Measurements from ENCODE around the gene HSPE1. TPM values are rescaled to one million over a fixed set of nuclear protein-coding genes. Genes with fewer than 3 reads are reported as not detected.
"Not testable (repeated sequence)": the region's sequence is repeated elsewhere in the genome, so short reads cannot be mapped to it uniquely, and the experiment has no call there.

Gene HSPE1
- total and polyA plus RNA-seq, 2 of the 8 experiments (the other 6 are each of a cell fraction or from before 2014, with no cell fraction given), result 206 to 377 TPM

GRCh38 chr2:197551260-197551659 lies 51.1 kb downstream of the HSPE1 start:
- H2AFZ ChIP-seq (ENCODE audit: low read length); H2BK20ac ChIP-seq (ENCODE audit: low read length); H3K79me2 ChIP-seq (ENCODE audit: control insufficient read depth in 1 of 2, insufficient read depth in 2 of 2, low read length in 2 of 2); H2BK15ac ChIP-seq (ENCODE audit: low read length); FAIRE-seq; H3K27me3 ChIP-seq (replicated peaks in 1 of 4; ENCODE audit: control insufficient read depth in 3 of 4, extremely low read depth in 1 of 4, insufficient read depth in 3 of 4, low read length in 3 of 4); H3K9me3 ChIP-seq (ENCODE audit: insufficient read depth in 2 of 2, low read depth in 1 of 2, low read length in 1 of 2); H4K91ac ChIP-seq (replicated peaks; ENCODE audit: insufficient read length, low read length); H3K4me1 ChIP-seq (replicated peaks in 1 of 4; ENCODE audit: control insufficient read depth in 3 of 4, insufficient read depth in 4 of 4, low read length in 3 of 4); H3K18ac ChIP-seq (ENCODE audit: extremely low read depth, low read length); DNase-seq (ENCODE audit: low read depth in 1 of 2, low spot score in 2 of 2); H4K20me1 ChIP-seq (replicated peaks in 1 of 2; ENCODE audit: control insufficient read depth in 1 of 2, insufficient read depth in 2 of 2, low read length in 2 of 2); H4K5ac ChIP-seq (ENCODE audit: insufficient read length, low read depth, low read length); H3K9ac ChIP-seq (replicated peaks in 1 of 4; ENCODE audit: extremely low read depth in 1 of 4, low read depth in 3 of 4, low read length in 3 of 4); H2BK5ac ChIP-seq (ENCODE audit: low read depth, low read length); H3K23me2 ChIP-seq (ENCODE audit: low read depth, low read length); H3K4me2 ChIP-seq (ENCODE audit: insufficient read depth in 1 of 2, low read depth in 2 of 2, low read length in 2 of 2); H3K4me3 ChIP-seq (ENCODE audit: extremely low read depth in 1 of 4, insufficient read depth in 2 of 4, low read depth in 3 of 4, low read length in 4 of 4); H3K14ac ChIP-seq (ENCODE audit: insufficient read length); H2AK5ac ChIP-seq (ENCODE audit: low read depth, low read length); H2BK120ac ChIP-seq (replicated peaks; ENCODE audit: low read depth, low read length); H2BK12ac ChIP-seq (ENCODE audit: low read depth, low read length); CTCF ChIA-PET (ENCODE audit: partially characterized antibody); H3K4ac ChIP-seq (replicated peaks; ENCODE audit: insufficient read length, low read depth, low read length); H3K79me1 ChIP-seq (ENCODE audit: low read depth, low read length); H3K56ac ChIP-seq (replicated peaks; ENCODE audit: insufficient read length, low read depth, low read length); H3K27ac ChIP-seq (ENCODE audit: low read depth, low read length); H4K8ac ChIP-seq (ENCODE audit: extremely low read depth, insufficient read depth, low read length); H3K23ac ChIP-seq (ENCODE audit: insufficient read length): not testable (repeated sequence)
- POLR2A ChIA-PET (ENCODE audit: partially characterized antibody), result interaction anchor here (0.6 kb wide), 1 partner anchor 46 kb away, joined by 4 read pairs; no protein-coding TSS in a partner anchor
- 95% methylated on average over 2 of the region's 2 CpGs; no CpG with 5 or more reads in 1 of the 2 experiments for WGBS, 2 experiments (ENCODE audit: extremely low coverage in 1 of 2, insufficient coverage in 1 of 2, insufficient read length in 1 of 2, insufficient replicate concordance in 2 of 2, low coverage in 1 of 2, low lambda C conversion rate in 2 of 2, missing lambda C conversion rate in 1 of 2)
- peaks cover 2 to 40% (median 11%) of the 10 kb centered on the region in 4 experiments; a peak in 7 of 8 replicates for H3K36me3 ChIP-seq (ENCODE audit: control insufficient read depth in 2 of 4, insufficient read depth in 4 of 4, low read length in 3 of 4)

Small RNA genes lying within 50 kb of the gene (small RNA-seq; reads per million reads assigned to genes)
- gene AC020550.1 (ENCODE audit: insufficient read depth), result not detected

Other genes starting within 250 kb of the HSPE1 start
- gene ANKRD44, start 189.6 kb upstream of the HSPE1 start, total RNA-seq (2021; fragmentation: NEBNext Ultra II Directional; extraction: Animal tissue kit (Norgen Biotek cat#: 25700)), result 1.3 TPM in 2 replicates
- gene ANKRD44, start 189.6 kb upstream of the HSPE1 start, polyA plus RNA-seq (2011; rRNA removed), result 1.2 and 1.4 TPM in 2 replicates
- gene SF3B1, start 65.4 kb upstream of the HSPE1 start, total RNA-seq (2021; fragmentation: NEBNext Ultra II Directional; extraction: Animal tissue kit (Norgen Biotek cat#: 25700)), result 294 and 320 TPM in 2 replicates
- gene SF3B1, start 65.4 kb upstream of the HSPE1 start, polyA plus RNA-seq (2011; rRNA removed), result 189 and 403 TPM in 2 replicates
- gene COQ10B, start 46.8 kb upstream of the HSPE1 start, total RNA-seq (2021; fragmentation: NEBNext Ultra II Directional; extraction: Animal tissue kit (Norgen Biotek cat#: 25700)), result 17.0 and 17.3 TPM in 2 replicates
- gene COQ10B, start 46.8 kb upstream of the HSPE1 start, polyA plus RNA-seq (2011; rRNA removed), result 1.7 and 1.9 TPM in 2 replicates
- 1,063 and 1,108 TPM in 2 replicates for gene HSPD1, start 539 bp upstream of the HSPE1 start, total RNA-seq (2021; fragmentation: NEBNext Ultra II Directional; extraction: Animal tissue kit (Norgen Biotek cat#: 25700))
- gene HSPD1, start 539 bp upstream of the HSPE1 start, polyA plus RNA-seq (2011; rRNA removed), result 166 and 221 TPM in 2 replicates
- gene MOB4, start 15.7 kb downstream of the HSPE1 start, total RNA-seq (2021; fragmentation: NEBNext Ultra II Directional; extraction: Animal tissue kit (Norgen Biotek cat#: 25700)), result 46.8 and 54.2 TPM in 2 replicates
- gene MOB4, start 15.7 kb downstream of the HSPE1 start, polyA plus RNA-seq (2011; rRNA removed), result 19.3 and 51.5 TPM in 2 replicates
- gene RFTN2, start 175.2 kb downstream of the HSPE1 start, total RNA-seq (2021; fragmentation: NEBNext Ultra II Directional; extraction: Animal tissue kit (Norgen Biotek cat#: 25700)), result 1.2 and 2.4 TPM in 2 replicates
- gene RFTN2, start 175.2 kb downstream of the HSPE1 start, polyA plus RNA-seq (2011; rRNA removed), result 0.42 and 2.3 TPM in 2 replicates
- gene MARS2, start 205.0 kb downstream of the HSPE1 start, total RNA-seq (2021; fragmentation: NEBNext Ultra II Directional; extraction: Animal tissue kit (Norgen Biotek cat#: 25700)), result 26.8 and 27.2 TPM in 2 replicates
- 15.7 and 18.9 TPM in 2 replicates for gene MARS2, start 205.0 kb downstream of the HSPE1 start, polyA plus RNA-seq (2011; rRNA removed)